Prostate gland (tissue), 2 donors: ENCODE data around the gene CNKSR2. TPM values are rescaled to one million over a fixed set of nuclear protein-coding genes. Genes with fewer than 3 reads are reported as not detected.

Experiments used
- DNase-seq: peaks from one replicate; pipeline ENCODE4 v3.0.0-alpha.2; 2019; ENCODE audit warnings: low spot score
- H3K27ac ChIP-seq, 2 donors: fragments of 200-600 bp; sonication (generic); 2 replicates each; pipeline ENCODE4 v1.5.1; 2017 to 2019
- H3K27me3 ChIP-seq: fragments of 200-600 bp; sonication (generic); replicated peaks from 2 replicates; pipeline ENCODE4 v1.5.1; 2019; ENCODE audit not compliant: insufficient read depth
- H3K36me3 ChIP-seq, 2 donors: fragments of 200-600 bp; sonication (generic); 1 replicate in 1 of 2; 2 replicates in 1 of 2; pipeline versions ENCODE4 v1.5.1 to v1.8.1; 2017 to 2019
- H3K4me1 ChIP-seq: fragments of 200-600 bp; sonication (generic); replicated peaks from 2 replicates; pipeline ENCODE4 v1.5.1; 2019
- H3K4me3 ChIP-seq, 2 donors: fragments of 200-600 bp; sonication (generic); 2 replicates each; pipeline ENCODE4 v1.5.1; 2017 to 2019
- H3K9me3 ChIP-seq: fragments of 200-600 bp; sonication (generic); 2 replicates; pipeline ENCODE4 v1.5.1; 2017
- CTCF ChIP-seq, 4 experiments: fragments of 200-600 bp in 2 of 4; fragments of 450-650 bp in 2 of 4; sonication (generic) in 2 of 4; IDR thresholded peaks; 1 replicate in 3 of 4; 2 replicates in 1 of 4; pipeline ENCODE4 v1.5.1; 2016 to 2019; ENCODE audit warnings: antibody characterized with exemption in 4 of 4, mild to moderate bottlenecking in 2 of 4, moderate library complexity in 2 of 4
- POLR2A ChIP-seq: fragments of 450-650 bp; IDR thresholded peaks from one replicate; pipeline ENCODE4 v1.6.1; 2016; ENCODE audit warnings: antibody characterized with exemption, mild to moderate bottlenecking
- POLR2AphosphoS5 ChIP-seq: sonication (generic); formaldehyde crosslinking; IDR thresholded peaks from one replicate; pipeline ENCODE4 v1.6.1; 2017; ENCODE audit warnings: antibody characterized with exemption
- WGBS: methylation state at CpG from one replicate; pipeline ENCODE4 v1.1.5; 2018; 5-methylcytosine and 5-hydroxymethylcytosine counted together
- intact Hi-C: fragments of 100-400 bp; cut with DNase I; formaldehyde crosslinking; loops from one replicate; pipeline ENCODE4 v1.14.2; 2022
- total RNA-seq, 2 donors: library from RNA; depleted of rRNA; stranded (reverse); fragments of >200 nt; gene quantifications; one replicate each; pipeline ENCODE4 v1.1.0, GENCODE V29; 2016

The CNKSR2 gene
- total RNA-seq, 2 donors from 2014 or later, result 6.8 to 10.0 TPM

DNA sequence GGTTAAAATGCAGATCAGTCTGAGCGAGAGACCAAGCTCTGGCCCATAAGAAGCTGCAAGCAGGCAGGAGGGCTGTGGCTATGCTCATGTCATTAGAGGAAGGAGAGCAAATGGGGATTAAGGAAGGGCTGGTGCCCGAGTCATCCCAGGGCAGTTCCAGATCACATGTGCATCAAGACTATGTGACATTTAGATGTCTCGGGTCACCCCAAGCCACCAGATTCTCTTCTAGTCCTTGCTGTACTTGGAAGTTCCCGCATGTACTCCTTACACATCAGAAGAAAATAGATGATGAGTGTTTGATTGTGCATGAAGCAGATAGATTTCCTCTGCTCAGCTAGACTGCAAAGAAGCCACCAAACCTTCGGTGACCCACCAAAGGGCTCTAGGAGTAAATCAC, 326.1 kb downstream of the CNKSR2 start:
- Histone ChIP-seq H3K9me3 (no peaks in the 10 kb centered on the region), H3K4me3 (no peak overlapping the region), H3K27ac (no peak overlapping the region), H3K36me3 (no peaks in the 10 kb centered on the region), H3K27me3 (no peaks in the 10 kb centered on the region), H3K4me1 (no peaks in the 10 kb centered on the region)
- intact Hi-C loops, result no loop called here
- no peak for TF ChIP-seq POLR2A
- TF ChIP-seq CTCF (IDR thresholded peaks at IDR 0.05), result no peak
- no peak for TF ChIP-seq POLR2AphosphoS5
- no peak for DNase-seq
- WGBS, result 87% methylated on average over 5 of the region's 5 CpGs

DNA sequence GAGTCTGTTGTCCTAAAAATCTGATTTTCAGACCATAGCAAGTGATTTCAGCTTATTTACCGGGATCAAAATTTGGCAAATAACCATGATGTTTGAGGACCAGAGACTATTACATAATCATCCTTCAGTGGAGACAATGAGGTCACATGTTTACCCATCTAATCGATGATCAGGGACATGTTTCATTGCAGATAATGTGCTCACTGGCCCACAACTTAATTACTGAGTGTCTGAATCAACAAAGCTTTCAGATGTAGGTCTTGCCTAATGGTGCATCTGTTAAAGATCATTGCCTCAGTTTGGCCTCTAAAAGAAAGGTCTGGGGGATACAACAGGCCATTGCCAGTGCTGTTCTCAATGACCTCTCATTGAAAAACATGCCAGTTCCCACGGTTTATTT, 326.7 kb downstream of the CNKSR2 start:
- no peaks in the 10 kb centered on the region for H3K36me3 ChIP-seq
- TF ChIP-seq POLR2AphosphoS5 (no peak), CTCF (IDR thresholded peaks at IDR 0.05) (no peak), POLR2A (no peak)
- no peak overlapping the region for H3K4me3 ChIP-seq
- no peaks in the 10 kb centered on the region for H3K4me1 ChIP-seq
- H3K27ac ChIP-seq, result no peak overlapping the region
- 60% methylated on average over 3 of the region's 3 CpGs for WGBS
- no peaks in the 10 kb centered on the region for H3K27me3 ChIP-seq
- intact Hi-C loops, result no loop called here
- no peaks in the 10 kb centered on the region for H3K9me3 ChIP-seq
- no peak for DNase-seq

DNA sequence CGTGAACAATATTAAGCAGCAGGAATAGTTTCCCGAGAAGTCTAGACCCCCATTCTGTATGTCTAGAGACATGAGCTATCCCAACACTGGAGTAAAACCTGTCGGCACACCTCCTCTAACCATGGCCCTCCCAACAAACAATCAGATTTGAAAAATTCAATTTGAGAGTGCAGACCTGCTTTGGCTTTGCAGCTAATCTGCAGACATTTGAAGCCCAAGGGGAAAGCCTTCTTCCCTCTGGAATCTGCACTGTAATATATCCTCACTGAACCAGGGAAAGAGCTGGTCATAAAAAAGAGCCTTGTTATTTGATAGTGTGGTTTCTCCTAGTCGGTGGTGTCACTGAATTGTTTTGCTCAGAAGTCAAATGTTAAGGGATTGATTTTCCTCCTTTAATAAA, 328.5 kb downstream of the CNKSR2 start:
- Histone ChIP-seq H3K27ac (no peak overlapping the region), H3K36me3 (no peaks in the 10 kb centered on the region), H3K27me3 (no peaks in the 10 kb centered on the region), H3K9me3 (no peaks in the 10 kb centered on the region), H3K4me1 (no peaks in the 10 kb centered on the region), H3K4me3 (no peak overlapping the region)
- intact Hi-C loops, result no loop called here
- 63% methylated on average over 3 of the region's 4 CpGs for WGBS
- no peak for TF ChIP-seq POLR2AphosphoS5
- DNase-seq, result no peak
